Measurements from ENCODE around the gene SLC6A1.

- TF ChIP-seq CEBPB (IDR thresholded peaks at IDR 0.05) = no peak
- TF ChIP-seq EHMT2 (IDR thresholded peaks at IDR 0.05; ENCODE audit: low read depth) = no peak
- no peak for TF ChIP-seq CHD2 (IDR thresholded peaks at IDR 0.05; ENCODE audit: low read length, partially characterized antibody)
- TF ChIP-seq, protein P1, sequence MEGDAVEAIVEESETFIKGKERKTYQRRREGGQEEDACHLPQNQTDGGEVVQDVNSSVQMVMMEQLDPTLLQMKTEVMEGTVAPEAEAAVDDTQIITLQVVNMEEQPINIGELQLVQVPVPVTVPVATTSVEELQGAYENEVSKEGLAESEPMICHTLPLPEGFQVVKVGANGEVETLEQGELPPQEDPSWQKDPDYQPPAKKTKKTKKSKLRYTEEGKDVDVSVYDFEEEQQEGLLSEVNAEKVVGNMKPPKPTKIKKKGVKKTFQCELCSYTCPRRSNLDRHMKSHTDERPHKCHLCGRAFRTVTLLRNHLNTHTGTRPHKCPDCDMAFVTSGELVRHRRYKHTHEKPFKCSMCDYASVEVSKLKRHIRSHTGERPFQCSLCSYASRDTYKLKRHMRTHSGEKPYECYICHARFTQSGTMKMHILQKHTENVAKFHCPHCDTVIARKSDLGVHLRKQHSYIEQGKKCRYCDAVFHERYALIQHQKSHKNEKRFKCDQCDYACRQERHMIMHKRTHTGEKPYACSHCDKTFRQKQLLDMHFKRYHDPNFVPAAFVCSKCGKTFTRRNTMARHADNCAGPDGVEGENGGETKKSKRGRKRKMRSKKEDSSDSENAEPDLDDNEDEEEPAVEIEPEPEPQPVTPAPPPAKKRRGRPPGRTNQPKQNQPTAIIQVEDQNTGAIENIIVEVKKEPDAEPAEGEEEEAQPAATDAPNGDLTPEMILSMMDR (IDR thresholded peaks at IDR 0.05) = peak; percentile 65
- no peak for TF ChIP-seq BHLHE40 (IDR thresholded peaks at IDR 0.05; ENCODE audit: low read depth, low read length)
- no peak for TF ChIP-seq HOXA7 (CRISPR knock-in tag; IDR thresholded peaks at IDR 0.05)
- TF ChIP-seq RCOR1 (IDR thresholded peaks at IDR 0.05; ENCODE audit: low read depth, low read length) = no peak
- TF ChIP-seq REST (IDR thresholded peaks at IDR 0.05) = no peak
- no peak for TF ChIP-seq POLR2A (IDR thresholded peaks at IDR 0.05; ENCODE audit: low read length)
Observed at GRCh38 chr3:10945683-10946287, 46.8 kb upstream of the SLC6A1 start.

Data from A549 (cell line).